HepG2 (cell line): Measurements from ENCODE around the gene NGLY1. TPM values are rescaled to one million over a fixed set of nuclear protein-coding genes. Genes with fewer than 3 reads are reported as not detected.

Source experiments
- ATAC-seq: fragments of 200-7000 bp; cut with Tn5 transposase; 3 replicates; pipeline ENCODE4 v1.9.1; 2020; ENCODE audit warnings: mild to moderate bottlenecking, moderate library complexity
- BruUV-seq: library from RNA; stranded (reverse); fragments of 400-500 nt; replicated peaks from 2 replicates; lab custom pipeline; 2021; lab: Mats Ljungman, UMichigan
- CTCF ChIA-PET: fragments of 300-600 bp; formaldehyde crosslinking; extraction: SDS; loops from one replicate; lab custom pipeline; 2021; ENCODE audit warnings: low total read pairs, inconsistent platforms, low intra/inter-chr PET ratio; lab: Yijun Ruan, JAX
- POLR2A ChIA-PET: fragments of 350-600 bp; sonication (Branson Sonifier 250); formaldehyde crosslinking; loops from one replicate; lab custom pipeline; 2020; ENCODE audit warnings: antibody characterized with exemption, inconsistent platforms; lab: Yijun Ruan, JAX
- DNase-seq: peaks from one replicate; pipeline ENCODE4 v3.0.0-alpha.2; 2015; ENCODE audit warnings: low spot score
- FAIRE-seq: peaks from 3 replicates; lab custom pipeline; 2011; peaks lifted over from hg19 to GRCh38; lab: Jason Lieb, UNC
- H2AFZ ChIP-seq: one replicate; pipeline ENCODE4 v1.6.1; 2011; ENCODE audit warnings: low read length, inconsistent platforms
- H3K27ac ChIP-seq: fragments of 300-600 bp; 3 replicates; pipeline ENCODE4 v1.8.0; 2011; ENCODE audit warnings: mixed run types, mild to moderate bottlenecking, mixed read lengths, low read length, inconsistent platforms; ENCODE audit not compliant: insufficient read depth; ENCODE audit errors: extremely low read length
- H3K27me3 ChIP-seq, 2 experiments: fragments of 200-600 bp in 1 of 2; 2 replicates in 1 of 2; 3 replicates in 1 of 2; pipeline versions ENCODE4 v1.6.0 to v1.8.0; 2011; ENCODE audit warnings: low read length in 2 of 2, mild to moderate bottlenecking in 2 of 2, moderate library complexity in 2 of 2, inconsistent platforms in 1 of 2; ENCODE audit not compliant: insufficient read depth in 2 of 2, control insufficient read depth in 1 of 2
- H3K36me3 ChIP-seq, 2 experiments: fragments of 200-600 bp in 1 of 2; replicated peaks in 1 of 2; 2 replicates in 1 of 2; 3 replicates in 1 of 2; pipeline versions ENCODE4 v1.5.1 to v1.8.0; 2011; ENCODE audit warnings: low read length in 2 of 2, inconsistent platforms in 1 of 2; ENCODE audit not compliant: insufficient read depth in 2 of 2, control insufficient read depth in 1 of 2
- H3K4me1 ChIP-seq: 2 replicates; pipeline ENCODE4 v1.5.1; 2012; ENCODE audit warnings: low read length, inconsistent platforms; ENCODE audit not compliant: insufficient read depth
- H3K4me2 ChIP-seq: 2 replicates; pipeline ENCODE4 v1.6.0; 2011; ENCODE audit warnings: low read depth, low read length, inconsistent platforms
- H3K4me3 ChIP-seq, 3 experiments: fragments of 200-600 bp in 1 of 3; sonication (generic), shearing (Covaris generic) in 1 of 3; replicated peaks in 1 of 3; 2 replicates each; pipeline ENCODE4 v1.5.1; 2011 to 2016; ENCODE audit warnings: low read length in 3 of 3, inconsistent platforms in 2 of 3, low read depth in 2 of 3, mild to moderate bottlenecking in 2 of 3, control low read depth in 1 of 3, mixed read lengths in 1 of 3; ENCODE audit not compliant: insufficient read depth in 1 of 3
- H3K79me2 ChIP-seq: one replicate; pipeline ENCODE4 v1.6.1; 2011; ENCODE audit warnings: low read length, inconsistent platforms; ENCODE audit not compliant: insufficient read depth
- H3K9ac ChIP-seq: 2 replicates; pipeline ENCODE4 v1.6.0; 2011; ENCODE audit warnings: mild to moderate bottlenecking, low read depth, low read length, inconsistent platforms; ENCODE audit not compliant: insufficient read depth
- H3K9me3 ChIP-seq: 2 replicates; pipeline ENCODE4 v1.5.1; 2012; ENCODE audit warnings: mild to moderate bottlenecking, low read length
- H4K20me1 ChIP-seq: 2 replicates; pipeline ENCODE4 v1.6.0; 2011; ENCODE audit warnings: inconsistent platforms, mild to moderate bottlenecking, low read length, moderate library complexity; ENCODE audit not compliant: insufficient read depth
- ESRRA ChIP-seq: sonication (generic); formaldehyde crosslinking; IDR thresholded peaks from 2 replicates; pipeline ENCODE4 v1.5.1; 2020; ENCODE audit warnings: mild to moderate bottlenecking, low read depth, missing genetic modification reagents
- MAFF ChIP-seq: IDR thresholded peaks from 2 replicates; pipeline ENCODE4 v1.6.1; 2011; ENCODE audit warnings: low read depth, low read length, improper control_type of control experiment
- MAFK ChIP-seq, 2 experiments: IDR thresholded peaks in 1 of 2; conservative IDR thresholded peaks in 1 of 2; 2 replicates each; pipeline ENCODE4 v1.6.1; 2011; ENCODE audit warnings: improper control_type of control experiment in 2 of 2, low read length in 2 of 2
- NCOR1 ChIP-seq: fragments of 200-600 bp; sonication (generic); IDR thresholded peaks from 2 replicates; pipeline ENCODE4 v1.7.0; 2017; ENCODE audit warnings: antibody characterized with exemption, low read length, borderline replicate concordance
- PATZ1 ChIP-seq: sonication (generic); formaldehyde crosslinking; IDR thresholded peaks from 2 replicates; pipeline ENCODE4 v1.4.0; 2020; ENCODE audit warnings: missing genetic modification reagents
- PLRG1 ChIP-seq: fragments of 450-650 bp; conservative IDR thresholded peaks from 2 replicates; pipeline ENCODE4 v1.6.1; 2016
- ZNF275 ChIP-seq: sonication (generic); formaldehyde crosslinking; IDR thresholded peaks from 2 replicates; pipeline ENCODE4 v1.8.0; 2022; ENCODE audit warnings: missing genetic modification reagents, mild to moderate bottlenecking, inconsistent platforms, borderline replicate concordance
- ZNF292 ChIP-seq: sonication (generic); formaldehyde crosslinking; IDR thresholded peaks from 2 replicates; pipeline ENCODE4 v1.8.1; 2022; ENCODE audit warnings: mild to moderate bottlenecking, low read depth, missing genetic modification reagents, borderline replicate concordance
- ZNF75D ChIP-seq: sonication (generic); formaldehyde crosslinking; IDR thresholded peaks from 2 replicates; pipeline ENCODE4 v1.8.1; 2023; ENCODE audit warnings: missing genetic modification reagents, mild to moderate bottlenecking, borderline replicate concordance
- ZSCAN9 ChIP-seq: IDR thresholded peaks from 2 replicates; pipeline ENCODE4 v1.6.1; 2016; ENCODE audit warnings: borderline replicate concordance
- WGBS: methylation state at CpG from one replicate; pipeline ENCODE4 v1.1.6; 2017; ENCODE audit warnings: low lambda C conversion rate; 5-methylcytosine and 5-hydroxymethylcytosine counted together
- in situ Hi-C: cut with HindIII; loops from 2 replicates; pipeline ENCODE4 v1.10.0; 2017; ENCODE audit warnings: low pct_unique_long_range_greater_than_20kb; ENCODE audit not compliant: extremely low pct_ligation_motif_present
- intact Hi-C: fragments of 100-400 bp; cut with micrococcal nuclease; formaldehyde crosslinking; loops from one replicate; pipeline ENCODE4 v1.10.0; 2022; ENCODE audit not compliant: unreplicated experiment
- polyA plus RNA-seq, 8 experiments: library from polyadenylated mRNA; depleted of rRNA in 3 of 8; stranded (reverse) in 7 of 8; unstranded in 1 of 8; fragments of >200 nt; fragmentation: Illumina TruSeq in 4 of 8; extraction: Trizol in 4 of 8; gene quantifications; 2 replicates each; pipeline versions ENCODE4 v1.2.1 to v1.2.3, GENCODE V29; 2011 to 2016; ENCODE audit warnings: low read depth in 4 of 8, missing spikeins in 1 of 8, mixed read lengths in 1 of 8; ENCODE audit not compliant: insufficient read depth in 1 of 8
- total RNA-seq, 5 experiments: library from RNA; depleted of rRNA; stranded (reverse); fragments of >200 nt; fragmentation: Illumina TruSeq; extraction: Trizol; gene quantifications; 2 replicates each; pipeline ENCODE4 v1.2.3, GENCODE V29; 2016; ENCODE audit warnings: low read depth in 1 of 5

Gene NGLY1
- total and polyA plus RNA-seq, 2 of the 13 experiments (the other 11 are each of a cell fraction or from before 2014, with no cell fraction given): 28.2 to 44.5 TPM

- Histone ChIP-seq H3K4me2 (no peak overlapping the region), H3K4me3 (no peak overlapping the region), H2AFZ (no peak overlapping the region), H3K9me3 (no peaks in the 10 kb centered on the region), H3K27ac (no peak overlapping the region), H3K4me1 (no peaks in the 10 kb centered on the region), H3K9ac (no peak overlapping the region), H4K20me1 (no peaks in the 10 kb centered on the region), H3K79me2 (no peaks in the 10 kb centered on the region), H3K27me3 (no peaks in the 10 kb centered on the region), H3K36me3 (no peaks in the 10 kb centered on the region)
- intact Hi-C loops (no loop called here), in situ Hi-C loops (no loop called here)
- ATAC-seq: no peak
- 28% methylated on average over 4 of the region's 4 CpGs for WGBS
- no peak for FAIRE-seq
- DNase-seq: no peak
- ChIA-PET CTCF (no interaction called here), POLR2A (no interaction called here)
- TF ChIP-seq ZNF292 (CRISPR knock-in tag): no peak
- no peak for TF ChIP-seq ESRRA (CRISPR knock-in tag)
- no peak for TF ChIP-seq NCOR1
- no peak for TF ChIP-seq PATZ1
- TF ChIP-seq MAFF: peak; percentile 72; the same call in 1 of the 2 replicates
- peak; percentile 82 to 86 for TF ChIP-seq MAFK (conservative IDR thresholded peaks at IDR 0.05 in 1 of 2, IDR thresholded peaks at IDR 0.05 in 1 of 2; ENCODE audit: low read length in 2 of 2)
- no peak for TF ChIP-seq ZNF275 (CRISPR knock-in tag)
- no peak for TF ChIP-seq ZSCAN9
- no peak for TF ChIP-seq PLRG1
- no peak for TF ChIP-seq ZNF75D (CRISPR knock-in tag)
- no TSS peak for BruUV-seq
These were observed 37.7 kb upstream of the NGLY1 start for GRCh38 chr3:25820816-25821486.
